ENCODE data around the gene RGPD8. TPM values are rescaled to one million over a fixed set of nuclear protein-coding genes. Genes with fewer than 3 reads are reported as not detected.
"Not testable (repeated sequence)": the region's sequence is repeated elsewhere in the genome, so short reads cannot be mapped to it uniquely, and the experiment has no call there.

Gene RGPD8
- total RNA-seq, 1 donor from 2014 or later, result 15.5 TPM

- H3K9me3 Mint-ChIP-seq, result no peaks in the 10 kb centered on the region
- H3K27ac Mint-ChIP-seq, result no peak overlapping the region
- peaks cover 24% of the 10 kb centered on the region for H3K27me3 Mint-ChIP-seq (ENCODE audit: low read depth)
- no peak for DNase-seq (ENCODE audit: low spot score)
- H3K4me3 Mint-ChIP-seq (ENCODE audit: low read depth), result no peak overlapping the region
- no peaks in the 10 kb centered on the region for H3K4me1 Mint-ChIP-seq (ENCODE audit: low read depth)
- no peaks in the 10 kb centered on the region for H3K36me3 Mint-ChIP-seq (ENCODE audit: low read depth)
- intact Hi-C loops (cut with micrococcal nuclease), result no loop called here
Measured at GRCh38 chr2:112459372-112459771, 25.9 kb upstream of the RGPD8 start.

- H3K27me3 Mint-ChIP-seq (ENCODE audit: low read depth), result peaks cover 10% of the 10 kb centered on the region
- H3K4me3 Mint-ChIP-seq (ENCODE audit: low read depth), result no peak overlapping the region
- no peak for DNase-seq (ENCODE audit: low spot score)
- no peaks in the 10 kb centered on the region for H3K9me3 Mint-ChIP-seq
- no peak overlapping the region for H3K27ac Mint-ChIP-seq
- intact Hi-C loops (cut with micrococcal nuclease), result no loop called here
- no peaks in the 10 kb centered on the region for H3K36me3 Mint-ChIP-seq (ENCODE audit: low read depth)
- H3K4me1 Mint-ChIP-seq (ENCODE audit: low read depth), result no peaks in the 10 kb centered on the region
Measured at GRCh38 chr2:112454586-112454985, 21.1 kb upstream of the RGPD8 start.

- Mint-ChIP-seq H3K9me3 (no peaks in the 10 kb centered on the region), H3K36me3 (ENCODE audit: low read depth) (no peaks in the 10 kb centered on the region), H3K4me3 (ENCODE audit: low read depth) (no peak overlapping the region), H3K4me1 (ENCODE audit: low read depth) (no peaks in the 10 kb centered on the region), H3K27me3 (ENCODE audit: low read depth) (peaks cover 10% of the 10 kb centered on the region), H3K27ac (no peak overlapping the region)
- intact Hi-C loops (cut with micrococcal nuclease), result no loop called here
- no peak for DNase-seq (ENCODE audit: low spot score)
Measured at GRCh38 chr2:112451317-112451716, 17.9 kb upstream of the RGPD8 start.

- Mint-ChIP-seq H3K4me1 (ENCODE audit: low read depth) (no peaks in the 10 kb centered on the region), H3K4me3 (ENCODE audit: low read depth) (no peak overlapping the region), H3K9me3 (no peaks in the 10 kb centered on the region), H3K27me3 (ENCODE audit: low read depth) (peaks cover 11% of the 10 kb centered on the region), H3K27ac (no peak overlapping the region), H3K36me3 (ENCODE audit: low read depth) (no peaks in the 10 kb centered on the region)
- intact Hi-C loops (cut with micrococcal nuclease), result no loop called here
- no peak for DNase-seq (ENCODE audit: low spot score)
Measured at GRCh38 chr2:112449854-112450253, 16.4 kb upstream of the RGPD8 start.

GRCh38 chr2:112444256-112444655 is 10.8 kb upstream of the RGPD8 start:
- DNase-seq (ENCODE audit: low spot score); H3K4me3 Mint-ChIP-seq (ENCODE audit: low read depth); H3K36me3 Mint-ChIP-seq (ENCODE audit: low read depth); H3K4me1 Mint-ChIP-seq (ENCODE audit: low read depth); H3K27ac Mint-ChIP-seq; intact Hi-C loops (cut with micrococcal nuclease); H3K9me3 Mint-ChIP-seq: not testable (repeated sequence)
- H3K27me3 Mint-ChIP-seq (ENCODE audit: low read depth), result peaks cover 25% of the 10 kb centered on the region

- H3K27ac Mint-ChIP-seq; H3K9me3 Mint-ChIP-seq; intact Hi-C loops (cut with micrococcal nuclease); H3K4me3 Mint-ChIP-seq (ENCODE audit: low read depth); DNase-seq (ENCODE audit: low spot score); H3K4me1 Mint-ChIP-seq (ENCODE audit: low read depth); H3K36me3 Mint-ChIP-seq (ENCODE audit: low read depth): not testable (repeated sequence)
- H3K27me3 Mint-ChIP-seq (ENCODE audit: low read depth), result peaks cover 22% of the 10 kb centered on the region
Measured at GRCh38 chr2:112438603-112439261, 5.3 kb upstream of the RGPD8 start.

- H3K9me3 Mint-ChIP-seq; H3K4me3 Mint-ChIP-seq (ENCODE audit: low read depth); H3K4me1 Mint-ChIP-seq (ENCODE audit: low read depth); intact Hi-C loops (cut with micrococcal nuclease); DNase-seq (ENCODE audit: low spot score); H3K36me3 Mint-ChIP-seq (ENCODE audit: low read depth); H3K27ac Mint-ChIP-seq: not testable (repeated sequence)
- H3K27me3 Mint-ChIP-seq (ENCODE audit: low read depth), result peaks cover 19% of the 10 kb centered on the region
Measured at GRCh38 chr2:112437405-112437831, 4.0 kb upstream of the RGPD8 start.

GRCh38 chr2:112436993-112437392 is 3.5 kb upstream of the RGPD8 start:
- H3K36me3 Mint-ChIP-seq (ENCODE audit: low read depth); H3K27ac Mint-ChIP-seq; intact Hi-C loops (cut with micrococcal nuclease); DNase-seq (ENCODE audit: low spot score); H3K4me1 Mint-ChIP-seq (ENCODE audit: low read depth); H3K4me3 Mint-ChIP-seq (ENCODE audit: low read depth); H3K9me3 Mint-ChIP-seq: not testable (repeated sequence)
- H3K27me3 Mint-ChIP-seq (ENCODE audit: low read depth), result peaks cover 15% of the 10 kb centered on the region

- H3K27me3 Mint-ChIP-seq (ENCODE audit: low read depth), result peaks cover 13% of the 10 kb centered on the region
- H3K36me3 Mint-ChIP-seq (ENCODE audit: low read depth); H3K4me1 Mint-ChIP-seq (ENCODE audit: low read depth); H3K27ac Mint-ChIP-seq; H3K9me3 Mint-ChIP-seq; DNase-seq (ENCODE audit: low spot score); intact Hi-C loops (cut with micrococcal nuclease); H3K4me3 Mint-ChIP-seq (ENCODE audit: low read depth): not testable (repeated sequence)
Measured at GRCh38 chr2:112435716-112436431, 2.4 kb upstream of the RGPD8 start.

GRCh38 chr2:112434890-112435715 is 1.7 kb upstream of the RGPD8 start:
- DNase-seq (ENCODE audit: low spot score); H3K27ac Mint-ChIP-seq; H3K27me3 Mint-ChIP-seq (ENCODE audit: low read depth); H3K36me3 Mint-ChIP-seq (ENCODE audit: low read depth); H3K4me3 Mint-ChIP-seq (ENCODE audit: low read depth); H3K4me1 Mint-ChIP-seq (ENCODE audit: low read depth); H3K9me3 Mint-ChIP-seq: not testable (repeated sequence)
- intact Hi-C loops (cut with micrococcal nuclease), result loop anchor here (5.0 kb wide), 1 partner anchor 383 kb away; no protein-coding TSS in a partner anchor

- Mint-ChIP-seq H3K36me3 (ENCODE audit: low read depth) (no peaks in the 10 kb centered on the region), H3K27me3 (ENCODE audit: low read depth) (peaks cover 7% of the 10 kb centered on the region), H3K27ac (no peak overlapping the region), H3K4me3 (ENCODE audit: low read depth) (no peak overlapping the region), H3K4me1 (ENCODE audit: low read depth) (peaks cover 7% of the 10 kb centered on the region), H3K9me3 (no peaks in the 10 kb centered on the region)
- intact Hi-C loops (cut with micrococcal nuclease), result loop anchor here (5.0 kb wide), 1 partner anchor 382 kb away; no protein-coding TSS in a partner anchor
- DNase-seq (ENCODE audit: low spot score), result no peak
Measured at GRCh38 chr2:112433932-112434730, 686 bp upstream of the RGPD8 start.

- peak overlapping the region; percentile 75 for H3K27ac Mint-ChIP-seq
Measured at GRCh38 chr2:112432735-112433479, 538 bp downstream of the RGPD8 start.

More at GRCh38 chr2:112432735-112433479, 538 bp downstream of the RGPD8 start:
- not testable (repeated sequence) for H3K4me1 Mint-ChIP-seq (ENCODE audit: low read depth); H3K9me3 Mint-ChIP-seq; H3K36me3 Mint-ChIP-seq (ENCODE audit: low read depth); DNase-seq (ENCODE audit: low spot score); H3K27me3 Mint-ChIP-seq (ENCODE audit: low read depth)
- H3K4me3 Mint-ChIP-seq (ENCODE audit: low read depth), result peak overlapping the region; percentile 86
- intact Hi-C loops (cut with micrococcal nuclease), result loop anchor here (5.0 kb wide), 1 partner anchor 381 kb away; no protein-coding TSS in a partner anchor

Measured in activated T-helper 2 cell treated with anti-CD3 and anti-CD28 coated beads, Interferon-gamma antibody, Interleukin-2, Interleukin-4, amounts not matched to agents 10 μg/mL and 5 μg/mL and 100 μg/mL, durations not matched to agents 14 hours and 24 hours and 36 hours (primary cell).